ENCODE measurements around the gene IPO4.

Gene IPO4

GRCh38 chr14:24232645-24233537 is 44.3 kb upstream of the IPO4 start, which contains the start of gene GMPR2:
Gene GMPR2, plus strand, starts transcription at chr14:24232929. Its CDS starts 325 bp downstream, at chr14:24233254.
- TF ChIP-seq POLR2AphosphoS5 (IDR thresholded peaks at IDR 0.05; ENCODE audit: low read depth, low read length) (peak; percentile 12; the same call in 1 of the 2 replicates), REST (IDR thresholded peaks at IDR 0.05; ENCODE audit: insufficient read depth in 1 of 2, low read depth in 2 of 2, low read length in 2 of 2) (no peak), SIN3A (IDR thresholded peaks at IDR 0.05; ENCODE audit: borderline replicate concordance, insufficient read depth, low read length) (peak; percentile 35; the same call in 1 of the 2 replicates), FOXP2 (optimal IDR thresholded peaks at IDR 0.05; ENCODE audit: borderline replicate concordance, extremely low read depth, extremely low read length, insufficient read depth) (no peak)

GRCh38 chr14:24232121-24232644 is 43.6 kb upstream of the IPO4 start, which contains the start of gene NEDD8:
Gene NEDD8, minus strand, starts transcription at chr14:24232367. Its CDS starts 100 bp downstream, at chr14:24232267.
- no peak for TF ChIP-seq TAF1 (IDR thresholded peaks at IDR 0.05; ENCODE audit: borderline replicate concordance, insufficient read depth, low read length)
- peak; percentile 48 for TF ChIP-seq FOXP2 (optimal IDR thresholded peaks at IDR 0.05; ENCODE audit: borderline replicate concordance, extremely low read depth, extremely low read length, insufficient read depth)
- TF ChIP-seq POLR2AphosphoS5 (IDR thresholded peaks at IDR 0.05; ENCODE audit: low read depth, low read length) = peak; percentile 50; the same call in 1 of the 2 replicates

DNA sequence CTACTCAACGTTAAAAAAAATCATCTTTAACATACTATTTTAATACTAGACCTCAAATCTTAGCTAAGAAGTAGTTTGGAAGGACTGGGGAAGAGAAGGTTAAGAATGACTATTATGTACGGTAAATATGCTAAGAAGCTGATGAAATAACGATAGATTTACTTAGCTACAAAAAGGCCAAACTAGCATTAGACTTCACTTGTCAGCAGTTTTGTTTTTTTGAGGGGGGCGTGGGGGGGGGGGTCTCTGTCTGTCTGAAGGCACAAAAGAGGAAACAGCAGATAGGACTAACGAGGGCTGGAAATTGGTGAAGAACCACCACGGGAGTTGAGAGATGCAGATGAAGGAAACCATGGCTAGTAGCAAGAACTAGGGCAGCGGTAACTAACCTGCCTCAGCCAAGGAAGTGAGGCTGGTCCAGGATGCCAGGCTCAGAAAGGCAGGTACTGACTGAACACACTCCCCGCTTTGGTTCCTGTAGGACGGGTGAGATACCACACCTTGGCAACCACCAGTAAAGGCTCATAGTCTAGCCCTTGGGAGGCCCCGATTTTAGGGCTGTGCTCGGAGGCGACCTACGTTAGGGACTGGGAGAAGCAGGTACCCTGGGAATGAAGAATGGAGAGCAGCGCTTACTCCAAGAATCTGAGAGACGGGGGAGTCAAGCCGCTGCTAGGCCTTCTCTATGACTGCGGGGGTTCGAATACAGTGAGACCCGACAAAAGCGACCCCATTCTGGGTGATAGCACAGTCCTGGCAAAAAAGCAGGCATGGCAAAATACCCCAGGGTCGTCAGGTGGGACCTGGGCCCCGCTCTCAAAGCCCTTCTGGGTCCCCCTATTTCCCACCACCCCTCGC is 42.9 kb upstream of the IPO4 start:
- no peak for TF ChIP-seq SIN3A (IDR thresholded peaks at IDR 0.05; ENCODE audit: borderline replicate concordance, insufficient read depth, low read length)

GRCh38 chr14:24228902-24229301 is 40.3 kb upstream of the IPO4 start:
- TF ChIP-seq POLR2AphosphoS5 (IDR thresholded peaks at IDR 0.05; ENCODE audit: low read depth, low read length) = no peak
- TF ChIP-seq SIN3A (IDR thresholded peaks at IDR 0.05; ENCODE audit: borderline replicate concordance, insufficient read depth, low read length) = no peak
- TF ChIP-seq REST (IDR thresholded peaks at IDR 0.05; ENCODE audit: insufficient read depth in 1 of 2, low read depth in 2 of 2, low read length in 2 of 2) = no peak
- TF ChIP-seq TAF1 (IDR thresholded peaks at IDR 0.05; ENCODE audit: borderline replicate concordance, insufficient read depth, low read length) = no peak
- TF ChIP-seq FOXP2 (optimal IDR thresholded peaks at IDR 0.05; ENCODE audit: borderline replicate concordance, extremely low read depth, extremely low read length, insufficient read depth) = no peak

DNA sequence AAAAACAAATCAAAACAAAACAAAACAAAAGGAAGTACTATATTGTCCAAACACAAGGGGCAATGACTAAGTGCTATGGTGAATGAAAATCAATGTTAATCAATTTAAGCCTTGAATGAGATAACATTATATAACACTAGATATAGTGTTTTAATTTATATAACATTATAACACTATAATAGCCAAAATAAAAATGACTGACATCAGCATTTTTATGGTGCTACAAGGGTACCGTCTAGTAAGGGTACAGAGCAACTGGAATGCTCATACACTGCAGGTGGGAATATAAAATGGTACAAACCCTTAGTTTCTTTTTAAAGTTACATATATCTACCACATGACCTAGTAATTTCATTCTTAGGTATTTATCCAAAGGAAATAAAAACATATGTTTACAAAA is 37.9 kb upstream of the IPO4 start:
- no peak for TF ChIP-seq SIN3A (IDR thresholded peaks at IDR 0.05; ENCODE audit: borderline replicate concordance, insufficient read depth, low read length)
- no peak for TF ChIP-seq REST (IDR thresholded peaks at IDR 0.05; ENCODE audit: insufficient read depth in 1 of 2, low read depth in 2 of 2, low read length in 2 of 2)
- TF ChIP-seq TAF1 (IDR thresholded peaks at IDR 0.05; ENCODE audit: borderline replicate concordance, insufficient read depth, low read length) = no peak
- TF ChIP-seq FOXP2 (optimal IDR thresholded peaks at IDR 0.05; ENCODE audit: borderline replicate concordance, extremely low read depth, extremely low read length, insufficient read depth) = no peak

Data from PFSK-1 (cell line).